ENCODE measurements around the gene PCYT2.

GRCh38 chr17:81960130-81960958, 49.1 kb upstream of the PCYT2 start:
- TF ChIP-seq EZH2 (IDR thresholded peaks at IDR 0.05; ENCODE audit: borderline replicate concordance, insufficient read depth, low read depth, low read length, poor library complexity, severe bottlenecking), result peak; percentile 89
- no peak for TF ChIP-seq CTCF (IDR thresholded peaks at IDR 0.05)
